ENCODE results near the gene CHCHD6. TPM values are rescaled to one million over a fixed set of nuclear protein-coding genes. Genes with fewer than 3 reads are reported as not detected.

Gene CHCHD6
- total RNA-seq, 2 donors from 2014 or later, result 23.6 to 34.4 TPM

- no peak for DNase-seq
- no peak overlapping the region for H3K27ac ChIP-seq (ENCODE audit: low read depth, low read length)
- 95 to 100% methylated on average over 1 to 3 of the region's 3 CpGs for WGBS, 2 experiments (ENCODE audit: insufficient coverage in 1 of 2, insufficient read length in 1 of 2)
- Mint-ChIP-seq H3K9me3 (no peaks in the 10 kb centered on the region), H3K4me3 (no peak overlapping the region), H3K36me3 (ENCODE audit: low read depth) (peaks cover 9% of the 10 kb centered on the region), H3K27ac (no peak overlapping the region), H3K27me3 (ENCODE audit: insufficient read depth) (no peaks in the 10 kb centered on the region), H3K4me1 (peaks cover 5% of the 10 kb centered on the region)
- H3K4me1 ChIP-seq (ENCODE audit: control insufficient read depth, insufficient read depth, low read length), result peaks cover 3% of the 10 kb centered on the region
- no peak overlapping the region for H3K4me3 ChIP-seq (ENCODE audit: low read length)
- no peak for TF ChIP-seq CTCF (conservative IDR thresholded peaks at IDR 0.05)
- H3K27me3 ChIP-seq (ENCODE audit: control insufficient read depth, insufficient read depth, low read length, poor library complexity, severe bottlenecking), result no peaks in the 10 kb centered on the region
- H3K9ac ChIP-seq (ENCODE audit: extremely low read depth, low read length, poor library complexity, severe bottlenecking), result no peak overlapping the region
- H3K36me3 ChIP-seq (ENCODE audit: control insufficient read depth, insufficient read depth, low read length), result no peaks in the 10 kb centered on the region
- no peaks in the 10 kb centered on the region for H3K9me3 ChIP-seq (ENCODE audit: control insufficient read depth, low read length)
Measured at GRCh38 chr3:126910231-126910630, 206.2 kb downstream of the CHCHD6 start.

- H3K27me3 ChIP-seq (ENCODE audit: control insufficient read depth, insufficient read depth, low read length, poor library complexity, severe bottlenecking), result no peaks in the 10 kb centered on the region
- H3K4me3 Mint-ChIP-seq, result no peak overlapping the region
Measured at GRCh38 chr3:126911162-126912026, 207.4 kb downstream of the CHCHD6 start.

GRCh38 chr3:126912027-126912422 is 208.0 kb downstream of the CHCHD6 start:
- Histone ChIP-seq H3K9me3 (ENCODE audit: control insufficient read depth, low read length) (no peaks in the 10 kb centered on the region), H3K36me3 (ENCODE audit: control insufficient read depth, insufficient read depth, low read length) (peaks cover 13% of the 10 kb centered on the region), H3K9ac (ENCODE audit: extremely low read depth, low read length, poor library complexity, severe bottlenecking) (no peak overlapping the region), H3K27ac (ENCODE audit: low read depth, low read length) (no peak overlapping the region), H3K4me1 (ENCODE audit: control insufficient read depth, insufficient read depth, low read length) (peaks cover 3% of the 10 kb centered on the region), H3K27me3 (ENCODE audit: control insufficient read depth, insufficient read depth, low read length, poor library complexity, severe bottlenecking) (no peaks in the 10 kb centered on the region), H3K4me3 (ENCODE audit: low read length) (no peak overlapping the region)
- H3K27me3 Mint-ChIP-seq (ENCODE audit: insufficient read depth), result no peaks in the 10 kb centered on the region
- no peak for DNase-seq
- peaks cover 14% of the 10 kb centered on the region for H3K36me3 Mint-ChIP-seq (ENCODE audit: low read depth)
- TF ChIP-seq CTCF (conservative IDR thresholded peaks at IDR 0.05), result no peak
- WGBS, 2 experiments (ENCODE audit: insufficient coverage in 1 of 2, insufficient read length in 1 of 2), result 95 to 98% methylated on average over 9 of the region's 9 CpGs
- H3K9me3 Mint-ChIP-seq, result no peaks in the 10 kb centered on the region
- H3K27ac Mint-ChIP-seq, result peak overlapping the region; percentile 74
- H3K4me3 Mint-ChIP-seq, result no peak overlapping the region
- peaks cover 6% of the 10 kb centered on the region for H3K4me1 Mint-ChIP-seq

More at GRCh38 chr3:126911162-126912026, 207.4 kb downstream of the CHCHD6 start:
- Histone ChIP-seq H3K9me3 (ENCODE audit: control insufficient read depth, low read length) (no peaks in the 10 kb centered on the region), H3K4me3 (ENCODE audit: low read length) (no peak overlapping the region), H3K27ac (ENCODE audit: low read depth, low read length) (no peak overlapping the region), H3K36me3 (ENCODE audit: control insufficient read depth, insufficient read depth, low read length) (peaks cover 7% of the 10 kb centered on the region), H3K4me1 (ENCODE audit: control insufficient read depth, insufficient read depth, low read length) (peaks cover 3% of the 10 kb centered on the region), H3K9ac (ENCODE audit: extremely low read depth, low read length, poor library complexity, severe bottlenecking) (no peak overlapping the region)
- Mint-ChIP-seq H3K36me3 (ENCODE audit: low read depth) (peaks cover 14% of the 10 kb centered on the region), H3K4me1 (peaks cover 5% of the 10 kb centered on the region), H3K27me3 (ENCODE audit: insufficient read depth) (no peaks in the 10 kb centered on the region), H3K27ac (peak overlapping the region; percentile 61), H3K9me3 (no peaks in the 10 kb centered on the region)
- 90 to 91% methylated on average over 13 to 15 of the region's 15 CpGs for WGBS, 2 experiments (ENCODE audit: insufficient coverage in 1 of 2, insufficient read length in 1 of 2)
- peak; percentile 66 for DNase-seq
- no peak for TF ChIP-seq CTCF (conservative IDR thresholded peaks at IDR 0.05)
